Measurements from ENCODE around the gene VWA2. TPM values are rescaled to one million over a fixed set of nuclear protein-coding genes. Genes with fewer than 3 reads are reported as not detected.

VWA2 gene
- polyA plus RNA-seq, 1 donor from 2014 or later, result not detected

- H4K20me1 ChIP-seq (ENCODE audit: insufficient read depth), result no peaks in the 10 kb centered on the region
- no peak overlapping the region for H3K27ac ChIP-seq (ENCODE audit: low read length)
- H3K79me2 ChIP-seq (replicated peaks; ENCODE audit: insufficient read depth, low read length), result no peaks in the 10 kb centered on the region
- no peaks in the 10 kb centered on the region for H3F3A ChIP-seq (ENCODE audit: insufficient read depth, low read length, poor library complexity, severe bottlenecking)
- H3K9ac ChIP-seq (ENCODE audit: low read length), result no peak overlapping the region
- no peak overlapping the region for H2AFZ ChIP-seq (ENCODE audit: low read depth, low read length)
- no peaks in the 10 kb centered on the region for H3K9me2 ChIP-seq (ENCODE audit: insufficient read depth, low read length)
- no peaks in the 10 kb centered on the region for H3K36me3 ChIP-seq (ENCODE audit: insufficient read depth, low read length)
- no peak overlapping the region for H3K4me2 ChIP-seq (ENCODE audit: low read length)
- H3K9me3 ChIP-seq (ENCODE audit: low read length), result no peaks in the 10 kb centered on the region
- no peak for TF ChIP-seq SMC3 (conservative IDR thresholded peaks at IDR 0.05; ENCODE audit: poor library complexity)
- TF ChIP-seq EP300 (conservative IDR thresholded peaks at IDR 0.05; ENCODE audit: poor library complexity, severe bottlenecking), result no peak
- TF ChIP-seq RAD21 (conservative IDR thresholded peaks at IDR 0.05), result no peak
- no peak for TF ChIP-seq POLR2AphosphoS5 (IDR thresholded peaks at IDR 0.05)
- no peak for TF ChIP-seq TAF1 (IDR thresholded peaks at IDR 0.05; ENCODE audit: low read depth)
- TF ChIP-seq REST (IDR thresholded peaks at IDR 0.05; ENCODE audit: borderline replicate concordance), result no peak
- no peak for TF ChIP-seq MXI1 (conservative IDR thresholded peaks at IDR 0.05; ENCODE audit: poor library complexity, severe bottlenecking)
- no peak for TF ChIP-seq EZH2 (IDR thresholded peaks at IDR 0.05; ENCODE audit: borderline replicate concordance, insufficient read depth, low read length, poor library complexity, severe bottlenecking)
- no peak for TF ChIP-seq CTCF (IDR thresholded peaks at IDR 0.05; ENCODE audit: poor library complexity, severe bottlenecking)
- H3K4me3 ChIP-seq (ENCODE audit: low read length), result no peak overlapping the region
- H3K27me3 ChIP-seq (ENCODE audit: insufficient read depth, low read depth, low read length), result no peaks in the 10 kb centered on the region
Observed at GRCh38 chr10:114340816-114341215, 101.8 kb downstream of the VWA2 start.

Other genes starting within 250 kb of the VWA2 start
- gene ADRB1, start 195.4 kb upstream of the VWA2 start, polyA plus RNA-seq, result not detected in 2 replicates
- gene CCDC186, start 65.1 kb upstream of the VWA2 start, polyA plus RNA-seq, result 18.6 and 24.2 TPM in 2 replicates
- gene TDRD1, start 59.9 kb upstream of the VWA2 start, polyA plus RNA-seq, result not detected in 2 replicates
- gene AFAP1L2, start 165.2 kb downstream of the VWA2 start, polyA plus RNA-seq, result 0.88 and 1.2 TPM in 2 replicates

Data from neural cell (in vitro differentiated cells).